Muscle layer of colon (tissue), 2 donors: Measurements from ENCODE around the gene TAMM41.
A peak's percentile ranks its signal among the peaks of the same experiment; 100 is the strongest.

Experiments used
- H3K27ac ChIP-seq: one replicate; pipeline ENCODE4 v1.7.0; 2013; ENCODE audit warnings: low read depth, mild to moderate bottlenecking, low read length, moderate library complexity
- H3K27me3 ChIP-seq, 2 donors: one replicate each; pipeline ENCODE4 v1.7.0; 2013; ENCODE audit warnings: low read length in 2 of 2, mild to moderate bottlenecking in 2 of 2; ENCODE audit not compliant: insufficient read depth in 2 of 2, control insufficient read depth in 1 of 2
- H3K36me3 ChIP-seq: one replicate; pipeline ENCODE4 v1.7.0; 2013; ENCODE audit warnings: mild to moderate bottlenecking, low read length; ENCODE audit not compliant: insufficient read depth
- H3K4me1 ChIP-seq: one replicate; pipeline ENCODE4 v1.7.0; 2013; ENCODE audit warnings: mild to moderate bottlenecking, low read length; ENCODE audit not compliant: insufficient read depth
- H3K4me3 ChIP-seq, 2 donors: one replicate each; pipeline ENCODE4 v1.7.0; 2013; ENCODE audit warnings: low read length in 2 of 2, low read depth in 1 of 2, mild to moderate bottlenecking in 1 of 2, moderate library complexity in 1 of 2
- H3K9ac ChIP-seq: one replicate; pipeline ENCODE4 v1.7.0; 2013; ENCODE audit warnings: low read length
- H3K9me3 ChIP-seq: one replicate; pipeline ENCODE4 v1.7.0; 2013; ENCODE audit warnings: mild to moderate bottlenecking, low read length
- donor health status: abdominal sarcoma.
- donor health status: Adenocarcinoma of cecum.

TAMM41 gene

DNA sequence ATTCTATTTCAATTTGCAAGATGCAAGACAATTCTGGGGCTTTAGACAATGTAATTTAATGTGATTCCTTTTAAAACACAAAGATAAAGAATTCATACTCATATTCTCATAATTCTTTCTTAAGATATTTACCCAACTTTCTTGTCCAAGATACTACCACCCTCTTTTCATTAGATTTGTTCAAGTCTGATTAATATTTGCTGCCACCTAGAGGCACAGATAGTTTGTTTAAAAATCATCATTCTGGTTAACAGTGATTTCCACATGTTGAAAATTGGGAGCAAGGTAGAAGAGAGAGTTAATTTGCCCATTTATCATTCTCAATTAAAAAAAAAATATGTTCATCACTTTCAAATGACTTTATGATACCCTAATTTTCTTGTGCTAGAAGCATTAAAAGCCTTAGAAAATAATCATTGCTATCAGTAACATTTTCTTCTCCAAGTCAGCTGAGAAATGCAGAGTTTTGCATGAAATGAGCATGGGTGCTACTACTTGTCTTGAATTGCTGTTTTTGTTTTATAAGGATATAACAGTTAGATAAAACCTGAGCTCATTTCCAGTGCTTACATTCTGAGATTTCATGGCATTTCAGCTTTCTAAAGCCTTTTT, 11.6 kb downstream of the TAMM41 start:
- no peaks in the 10 kb centered on the region for H3K9me3 ChIP-seq
- no peak overlapping the region for H3K9ac ChIP-seq
- peaks cover 6% of the 10 kb centered on the region for H3K4me1 ChIP-seq
- H3K4me3 ChIP-seq, result no peak overlapping the region
- no peaks in the 10 kb centered on the region for H3K27me3 ChIP-seq
- H3K27ac ChIP-seq, result no peak overlapping the region
- peaks cover 44% of the 10 kb centered on the region for H3K36me3 ChIP-seq

DNA sequence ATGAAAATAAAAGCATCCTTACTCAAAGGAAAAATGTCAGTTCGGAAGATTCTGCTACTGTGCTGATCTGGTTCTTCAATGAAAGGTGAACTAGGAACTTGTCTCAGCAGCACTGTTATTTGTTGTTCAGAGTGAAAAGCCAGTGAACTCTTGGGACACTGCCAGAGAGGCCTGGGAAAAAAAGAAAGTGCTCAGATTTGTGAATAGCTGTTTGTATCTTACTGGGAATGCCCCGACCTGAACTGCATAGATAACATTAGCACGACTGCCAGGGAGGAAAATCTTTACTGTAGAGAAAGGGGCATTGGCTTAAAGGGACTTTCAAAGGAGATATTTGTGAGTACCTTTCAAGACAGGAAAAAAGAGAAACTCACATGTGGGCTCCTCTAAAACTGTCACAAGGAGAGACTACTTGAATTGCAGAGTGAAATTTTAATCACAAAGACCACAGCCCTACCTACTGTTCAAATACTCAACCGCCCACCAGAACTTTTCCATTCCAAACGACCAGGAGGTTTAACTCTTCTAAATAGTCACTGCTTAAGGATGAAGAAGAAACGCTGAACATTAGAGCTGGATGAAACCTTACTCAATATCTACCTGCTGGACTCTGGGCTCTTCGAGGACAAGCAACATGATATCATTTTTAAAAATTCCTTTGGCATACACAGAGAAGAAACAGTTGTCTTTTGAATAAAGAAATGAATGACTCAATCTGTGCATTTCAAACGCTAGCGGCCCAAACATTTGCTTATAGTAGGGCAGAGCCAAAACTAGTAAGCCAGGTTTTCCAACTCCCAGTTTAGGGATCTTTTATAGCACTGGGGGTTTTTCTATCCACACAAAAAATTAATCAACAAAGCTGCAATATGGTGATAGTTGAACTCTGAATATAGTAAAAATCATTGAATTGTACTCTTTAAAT, 13.4 kb downstream of the TAMM41 start:
- H3K4me1 ChIP-seq, result peaks cover 6% of the 10 kb centered on the region
- H3K9ac ChIP-seq, result no peak overlapping the region
- no peaks in the 10 kb centered on the region for H3K9me3 ChIP-seq
- no peak overlapping the region for H3K4me3 ChIP-seq
- peaks cover 50% of the 10 kb centered on the region for H3K36me3 ChIP-seq
- no peaks in the 10 kb centered on the region for H3K27me3 ChIP-seq
- no peak overlapping the region for H3K27ac ChIP-seq

DNA sequence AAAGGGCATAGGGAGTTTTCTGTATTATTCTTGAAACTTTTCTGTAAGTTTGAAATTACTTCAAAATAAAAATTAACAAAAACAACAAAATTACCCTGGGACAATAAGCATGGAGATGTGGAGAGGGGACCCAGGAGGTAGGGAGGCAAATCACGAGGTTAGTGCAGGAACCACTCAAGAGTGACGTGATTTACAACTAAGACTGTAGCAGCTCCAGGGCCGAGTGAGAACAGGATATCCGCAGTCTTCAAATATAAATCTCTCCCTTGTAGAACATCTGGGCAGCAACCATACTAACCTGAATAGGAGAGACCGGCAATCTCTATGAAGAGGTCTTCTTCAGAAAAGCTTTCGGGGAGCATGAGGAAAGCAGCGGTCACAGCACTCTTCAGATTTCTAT, 17.3 kb downstream of the TAMM41 start:
- no peak overlapping the region for H3K27ac ChIP-seq
- H3K4me3 ChIP-seq, result no peak overlapping the region
- no peak overlapping the region for H3K9ac ChIP-seq
- H3K27me3 ChIP-seq, result no peaks in the 10 kb centered on the region
- H3K4me1 ChIP-seq, result peaks cover 6% of the 10 kb centered on the region
- H3K9me3 ChIP-seq, result no peaks in the 10 kb centered on the region
- H3K36me3 ChIP-seq, result peaks cover 65% of the 10 kb centered on the region

DNA sequence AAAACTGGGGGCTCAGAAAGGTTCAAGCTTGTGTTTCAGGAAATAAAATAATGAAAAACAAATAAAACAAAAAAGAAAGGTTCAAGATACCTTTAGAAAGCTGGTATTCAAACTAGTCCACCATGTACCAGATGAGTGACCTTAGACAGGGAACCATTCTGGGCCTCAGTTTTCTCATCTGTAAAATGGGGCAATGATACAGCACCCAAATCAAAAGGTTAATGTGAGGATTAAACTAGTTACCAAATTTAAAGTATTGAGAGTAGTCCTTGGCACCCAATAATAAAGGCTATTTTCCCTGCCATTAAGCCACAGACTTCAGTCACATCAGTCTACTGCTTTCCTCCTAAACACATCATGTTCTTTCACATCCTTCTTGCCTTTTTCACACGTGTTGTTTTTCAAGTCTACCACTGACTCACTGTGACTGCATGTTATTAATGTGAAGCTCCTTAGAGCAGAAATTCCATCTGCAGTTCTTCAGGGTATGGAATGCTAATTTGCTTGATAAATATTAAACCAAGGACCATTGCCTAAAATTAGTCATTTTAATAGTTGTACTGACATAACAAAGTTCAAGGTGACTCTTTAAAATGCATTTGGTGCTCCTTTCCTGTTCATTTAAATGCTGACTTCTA, 19.9 kb downstream of the TAMM41 start:
- H3K9ac ChIP-seq, result no peak overlapping the region

DNA sequence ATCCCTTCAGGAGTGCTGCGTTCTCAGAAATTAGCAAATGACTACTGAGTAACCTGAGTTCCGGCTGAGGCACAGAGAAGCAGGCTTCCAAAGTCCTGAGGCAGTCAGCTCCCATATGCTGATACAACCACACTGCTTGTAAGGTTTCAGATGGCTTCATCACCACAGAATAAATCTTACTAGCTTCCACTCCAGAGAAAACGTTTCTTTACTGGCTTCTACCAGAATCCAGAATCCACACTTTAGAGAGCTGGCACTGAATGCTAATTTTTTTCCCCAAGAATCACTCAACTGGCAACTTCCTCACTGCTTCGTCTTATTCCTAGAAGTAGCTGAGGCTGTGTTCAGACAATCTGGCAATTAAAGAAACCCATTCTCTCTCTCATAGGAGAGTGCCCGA, 21.4 kb downstream of the TAMM41 start:
- H3K27me3 ChIP-seq, result no peaks in the 10 kb centered on the region

More for the DNA sequence above, 19.9 kb downstream of the TAMM41 start:
- Histone ChIP-seq H3K9me3 (no peaks in the 10 kb centered on the region), H3K27ac (no peak overlapping the region), H3K27me3 (no peaks in the 10 kb centered on the region), H3K4me1 (no peaks in the 10 kb centered on the region), H3K4me3 (no peak overlapping the region), H3K36me3 (peaks cover 63% of the 10 kb centered on the region)

DNA sequence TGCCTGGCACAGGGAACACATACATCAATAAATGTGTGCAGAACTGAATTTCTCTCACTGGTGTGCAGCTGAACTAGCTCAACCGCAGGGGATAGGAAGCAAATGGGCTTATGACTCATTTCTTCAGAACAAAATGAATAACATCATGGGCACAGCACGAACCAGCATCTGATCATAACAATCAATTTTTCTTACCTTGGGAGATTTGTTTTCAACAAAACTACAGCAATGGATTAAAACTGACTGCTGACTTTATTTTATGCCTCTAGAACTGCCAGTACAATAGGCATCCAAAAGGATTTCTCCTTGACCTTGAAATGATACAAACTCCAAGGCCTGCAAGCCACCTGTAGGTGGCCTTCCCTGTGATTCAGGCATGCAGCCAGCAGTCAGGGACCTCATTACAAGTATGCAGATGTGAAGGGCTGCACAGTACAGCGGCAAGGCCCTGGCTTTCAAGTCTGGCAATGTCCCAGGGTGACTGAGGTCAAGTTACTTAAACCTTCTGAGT, 26.1 kb downstream of the TAMM41 start:
- peaks cover 30% of the 10 kb centered on the region for H3K36me3 ChIP-seq
- no peaks in the 10 kb centered on the region for H3K27me3 ChIP-seq
- peaks cover 4% of the 10 kb centered on the region for H3K4me1 ChIP-seq
- no peak overlapping the region for H3K4me3 ChIP-seq
- H3K9ac ChIP-seq, result no peak overlapping the region
- H3K9me3 ChIP-seq, result no peaks in the 10 kb centered on the region
- no peak overlapping the region for H3K27ac ChIP-seq

More for the DNA sequence above, 21.4 kb downstream of the TAMM41 start:
- Histone ChIP-seq H3K4me1 (peaks cover 4% of the 10 kb centered on the region), H3K36me3 (peaks cover 52% of the 10 kb centered on the region), H3K27ac (no peak overlapping the region), H3K9me3 (no peaks in the 10 kb centered on the region), H3K9ac (no peak overlapping the region), H3K4me3 (no peak overlapping the region)

DNA sequence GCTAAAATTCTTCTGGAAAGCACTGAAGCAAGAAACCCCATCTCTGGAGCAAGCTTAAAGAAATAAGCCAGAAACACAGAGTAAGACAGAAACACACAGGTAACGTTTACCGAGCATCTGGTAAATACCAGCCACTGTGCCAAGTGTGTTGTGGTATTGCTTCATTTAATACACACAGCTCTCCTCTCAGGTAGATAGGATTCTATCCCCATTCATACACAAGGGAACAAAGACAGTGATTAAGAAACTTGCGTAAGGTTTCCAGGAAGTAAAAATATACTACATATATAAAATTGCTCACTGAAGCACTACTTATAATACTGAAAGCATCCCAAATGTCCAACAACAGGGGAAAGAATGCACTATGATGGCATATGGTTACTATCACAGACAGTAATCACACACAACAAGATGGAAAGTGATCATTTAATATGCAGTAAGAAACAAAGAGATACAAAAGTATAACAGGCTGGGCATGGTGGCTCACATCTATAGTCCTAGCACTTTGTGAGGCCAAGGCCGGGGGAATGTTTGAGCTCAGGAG, 27.5 kb downstream of the TAMM41 start:
- Histone ChIP-seq H3K27me3 (no peaks in the 10 kb centered on the region), H3K9ac (no peak overlapping the region), H3K4me1 (peaks cover 4% of the 10 kb centered on the region), H3K27ac (no peak overlapping the region), H3K36me3 (peaks cover 18% of the 10 kb centered on the region), H3K9me3 (no peaks in the 10 kb centered on the region), H3K4me3 (no peak overlapping the region)

DNA sequence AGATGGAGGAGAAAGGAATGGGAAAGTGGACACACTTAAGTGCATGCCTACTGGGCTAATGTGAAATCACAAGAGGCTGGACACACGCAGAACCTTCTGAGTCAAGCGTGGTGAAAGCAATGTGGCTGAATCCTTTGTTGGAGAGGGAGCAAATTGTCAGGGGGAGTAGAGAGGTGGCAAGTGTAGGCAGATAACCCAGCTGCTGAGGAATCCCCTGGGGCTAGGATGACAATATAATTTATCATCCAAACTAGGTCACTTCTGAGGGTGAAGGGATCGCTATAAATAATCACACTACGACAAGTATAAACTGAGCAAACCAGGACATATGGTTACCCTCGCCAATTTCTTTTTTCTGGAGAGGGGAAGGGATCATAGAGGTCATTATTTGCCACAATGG, 28.7 kb downstream of the TAMM41 start:
- Histone ChIP-seq H3K27ac (no peak overlapping the region), H3K9me3 (no peaks in the 10 kb centered on the region), H3K36me3 (peaks cover 18% of the 10 kb centered on the region), H3K4me3 (no peak overlapping the region), H3K9ac (no peak overlapping the region), H3K4me1 (peaks cover 4% of the 10 kb centered on the region), H3K27me3 (no peaks in the 10 kb centered on the region)

DNA sequence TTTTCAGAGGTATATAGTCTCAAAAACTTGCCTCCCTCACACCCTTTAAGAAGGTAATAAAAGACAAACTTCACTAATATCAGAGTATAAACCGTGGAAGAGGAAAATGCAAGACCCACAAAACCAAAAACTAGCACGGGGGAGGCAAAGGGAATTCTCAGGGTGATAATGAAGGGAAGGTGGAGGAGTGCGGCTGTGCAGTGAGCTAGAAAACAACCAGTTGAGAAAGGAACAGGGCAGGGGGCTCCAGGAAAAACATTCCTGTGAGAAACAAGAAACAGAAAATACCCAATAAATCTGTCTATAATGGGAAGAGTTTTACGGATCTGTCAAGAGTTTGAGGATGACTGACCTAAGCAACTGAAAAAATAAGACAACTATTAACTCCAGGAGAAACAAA, 31.6 kb downstream of the TAMM41 start:
- Histone ChIP-seq H3K27ac (no peak overlapping the region), H3K9me3 (no peaks in the 10 kb centered on the region), H3K9ac (no peak overlapping the region), H3K27me3 (no peaks in the 10 kb centered on the region), H3K4me3 (no peak overlapping the region), H3K4me1 (peaks cover 5% of the 10 kb centered on the region), H3K36me3 (peaks cover 18% of the 10 kb centered on the region)

DNA sequence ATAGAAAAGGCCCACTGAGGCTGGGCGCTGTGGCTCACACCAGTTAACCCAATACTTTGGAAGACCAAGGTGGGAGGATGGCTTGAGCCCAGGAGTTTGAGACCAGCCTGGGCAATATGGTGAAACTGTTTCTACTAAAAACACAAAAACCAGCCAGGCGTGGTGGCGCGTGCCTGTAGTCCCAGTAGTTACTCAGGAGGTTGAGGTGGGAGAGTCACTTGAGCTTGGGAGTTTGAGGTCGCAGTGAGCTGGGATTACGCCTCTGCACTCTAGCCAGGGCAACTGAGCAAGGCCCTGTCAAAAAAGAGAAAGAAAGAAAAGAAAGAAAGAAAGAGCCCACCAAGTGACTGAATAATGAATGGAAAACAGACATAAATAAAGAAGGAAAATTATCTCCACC, 32.0 kb downstream of the TAMM41 start:
- no peaks in the 10 kb centered on the region for H3K9me3 ChIP-seq
- no peaks in the 10 kb centered on the region for H3K27me3 ChIP-seq
- H3K4me3 ChIP-seq, result no peak overlapping the region
- H3K4me1 ChIP-seq, result peaks cover 10% of the 10 kb centered on the region
- H3K36me3 ChIP-seq, result peaks cover 18% of the 10 kb centered on the region
- H3K9ac ChIP-seq, result no peak overlapping the region
- H3K27ac ChIP-seq, result no peak overlapping the region

DNA sequence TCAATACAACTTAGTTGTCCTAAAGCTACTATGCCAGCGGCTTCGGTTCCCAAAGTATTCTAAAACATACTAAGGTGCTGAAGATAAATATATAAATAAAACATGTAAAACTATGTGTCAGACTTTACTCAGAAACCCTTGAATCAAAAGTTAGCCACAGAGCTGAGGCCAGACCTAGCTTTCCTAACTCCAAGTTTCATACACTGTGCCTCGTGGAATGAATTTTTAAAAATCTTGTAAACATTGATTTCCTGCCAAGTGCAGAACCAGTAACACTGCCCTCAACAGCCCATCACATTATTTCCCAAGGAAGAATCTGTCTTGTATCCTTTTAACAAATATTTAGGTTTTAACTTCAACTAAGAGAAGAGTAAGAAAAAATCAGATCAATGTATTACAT, 36.4 kb downstream of the TAMM41 start:
- no peaks in the 10 kb centered on the region for H3K9me3 ChIP-seq
- H3K4me1 ChIP-seq, result peaks cover 25% of the 10 kb centered on the region
- H3K27ac ChIP-seq, result peak overlapping the region; percentile 10
- H3K36me3 ChIP-seq, result peaks cover 16% of the 10 kb centered on the region
- no peaks in the 10 kb centered on the region for H3K27me3 ChIP-seq
- H3K4me3 ChIP-seq, result no peak overlapping the region
- H3K9ac ChIP-seq, result no peak overlapping the region
